Fibroblast of skin of right quadriceps (primary cell): ENCODE measurements around the gene GRIK1.
"Not testable (repeated sequence)": the region's sequence is repeated elsewhere in the genome, so short reads cannot be mapped to it uniquely, and the experiment has no call there.

Experiments used
- DNase-seq: peaks from one replicate; pipeline ENCODE4 v3.0.0-alpha.2; 2013

GRIK1 gene

GRCh38 chr21:29939924-29940275, at the start of gene GRIK1:
Gene GRIK1 (minus strand): TSS chr21:29939996.
- no peak for DNase-seq

GRCh38 chr21:29987762-29988161, 48.0 kb upstream of the GRIK1 start:
- no peak for DNase-seq

GRCh38 chr21:29985866-29986265, 46.1 kb upstream of the GRIK1 start:
- no peak for DNase-seq

GRCh38 chr21:29979043-29979442, 39.2 kb upstream of the GRIK1 start:
- DNase-seq: no peak

GRCh38 chr21:29975776-29976175, 36.0 kb upstream of the GRIK1 start:
- DNase-seq: no peak

GRCh38 chr21:29973258-29973657, 33.5 kb upstream of the GRIK1 start:
- DNase-seq: no peak

GRCh38 chr21:29961291-29962027, 21.7 kb upstream of the GRIK1 start:
- no peak for DNase-seq

GRCh38 chr21:29958551-29958950, 18.8 kb upstream of the GRIK1 start:
- DNase-seq: no peak

- DNase-seq: not testable (repeated sequence)
Observed at GRCh38 chr21:29958035-29958434, 18.2 kb upstream of the GRIK1 start.

- DNase-seq: no peak
Observed at GRCh38 chr21:29953690-29954089, 13.9 kb upstream of the GRIK1 start.

- DNase-seq: no peak
Observed at GRCh38 chr21:29953072-29953471, 13.3 kb upstream of the GRIK1 start.

GRCh38 chr21:29951911-29952310, 12.1 kb upstream of the GRIK1 start:
- DNase-seq: no peak

GRCh38 chr21:29949991-29950390, 10.2 kb upstream of the GRIK1 start:
- no peak for DNase-seq

GRCh38 chr21:29947119-29947518, 7.3 kb upstream of the GRIK1 start:
- DNase-seq: no peak

GRCh38 chr21:29943885-29944284, 4.1 kb upstream of the GRIK1 start:
- DNase-seq: no peak

- no peak for DNase-seq
Observed at GRCh38 chr21:29942034-29942433, 2.2 kb upstream of the GRIK1 start.

GRCh38 chr21:29940991-29941390, 1.2 kb upstream of the GRIK1 start:
- no peak for DNase-seq

- DNase-seq: no peak
Observed at GRCh38 chr21:29940361-29940760, 565 bp upstream of the GRIK1 start.

GRCh38 chr21:29939104-29939923, 482 bp downstream of the GRIK1 start:
- DNase-seq: peak; percentile 2

- no peak for DNase-seq
Observed at GRCh38 chr21:29938776-29939103, 1.1 kb downstream of the GRIK1 start.

GRCh38 chr21:29933088-29933487, 6.7 kb downstream of the GRIK1 start:
- no peak for DNase-seq

GRCh38 chr21:29928537-29928936, 11.3 kb downstream of the GRIK1 start:
- DNase-seq: no peak

- no peak for DNase-seq
Observed at GRCh38 chr21:29920938-29921337, 18.9 kb downstream of the GRIK1 start.

- no peak for DNase-seq
Observed at GRCh38 chr21:29914326-29914725, 25.5 kb downstream of the GRIK1 start.

- DNase-seq: no peak
Observed at GRCh38 chr21:29909571-29909970, 30.2 kb downstream of the GRIK1 start.
